Osteocyte (in vitro differentiated cells): ENCODE data around the gene CNFN. TPM values are rescaled to one million over a fixed set of nuclear protein-coding genes. Genes with fewer than 3 reads are reported as not detected.

Experiments
- DNase-seq: peaks from one replicate; pipeline ENCODE4 v3.0.0; 2021; ENCODE audit warnings: mixed read lengths; ENCODE audit not compliant: unreplicated experiment; ENCODE audit errors: extremely low spot score
- H3K27ac Mint-ChIP-seq: one replicate; pipeline ENCODE4 v1.8.0; 2021; ENCODE audit warnings: mild to moderate bottlenecking, mixed read lengths; ENCODE audit not compliant: unreplicated experiment
- H3K27me3 Mint-ChIP-seq: one replicate; pipeline ENCODE4 v1.8.0; 2021; ENCODE audit warnings: mixed read lengths; ENCODE audit not compliant: unreplicated experiment
- H3K36me3 Mint-ChIP-seq: one replicate; pipeline ENCODE4 v1.8.0; 2021; ENCODE audit warnings: mixed read lengths; ENCODE audit not compliant: unreplicated experiment
- H3K4me1 Mint-ChIP-seq: one replicate; pipeline ENCODE4 v1.8.0; 2021; ENCODE audit warnings: mixed read lengths; ENCODE audit not compliant: unreplicated experiment
- H3K4me3 Mint-ChIP-seq: one replicate; pipeline ENCODE4 v1.8.0; 2021; ENCODE audit warnings: mild to moderate bottlenecking, moderate library complexity, mixed read lengths; ENCODE audit not compliant: unreplicated experiment
- H3K9me3 Mint-ChIP-seq: one replicate; pipeline ENCODE4 v1.8.0; 2021; ENCODE audit warnings: mixed read lengths; ENCODE audit not compliant: unreplicated experiment
- CTCF ChIP-seq: fragments of 200-600 bp; sonication (generic); IDR thresholded peaks from 2 replicates; pipeline ENCODE4 v1.5.0; 2021; ENCODE audit warnings: antibody characterized with exemption, mild to moderate bottlenecking, moderate library complexity
- total RNA-seq: library from RNA; stranded (reverse); gene quantifications from 2 replicates; pipeline ENCODE4 v1.2.1, GENCODE V29; 2021

The CNFN gene
- total RNA-seq, 1 donor from 2014 or later = not detected

GRCh38 chr19:42369433-42370067, 20.5 kb downstream of the CNFN start:
- peaks cover 16% of the 10 kb centered on the region for H3K4me1 Mint-ChIP-seq
- no peak for TF ChIP-seq CTCF
- no peak overlapping the region for H3K27ac Mint-ChIP-seq
- no peaks in the 10 kb centered on the region for H3K27me3 Mint-ChIP-seq
- no peaks in the 10 kb centered on the region for H3K9me3 Mint-ChIP-seq
- H3K4me3 Mint-ChIP-seq = no peak overlapping the region
- no peak for DNase-seq
- peaks cover 17% of the 10 kb centered on the region for H3K36me3 Mint-ChIP-seq

GRCh38 chr19:42368765-42369164, 21.3 kb downstream of the CNFN start:
- no peak for DNase-seq
- Mint-ChIP-seq H3K4me1 (peaks cover 16% of the 10 kb centered on the region), H3K27me3 (no peaks in the 10 kb centered on the region), H3K27ac (no peak overlapping the region), H3K9me3 (no peaks in the 10 kb centered on the region), H3K4me3 (no peak overlapping the region), H3K36me3 (peaks cover 20% of the 10 kb centered on the region)
- no peak for TF ChIP-seq CTCF

- Mint-ChIP-seq H3K9me3 (no peaks in the 10 kb centered on the region), H3K27me3 (no peaks in the 10 kb centered on the region), H3K4me1 (peaks cover 16% of the 10 kb centered on the region), H3K27ac (no peak overlapping the region), H3K4me3 (no peak overlapping the region), H3K36me3 (peaks cover 25% of the 10 kb centered on the region)
- TF ChIP-seq CTCF = no peak
- no peak for DNase-seq
These were observed 21.7 kb downstream of the CNFN start for GRCh38 chr19:42368360-42368759.

GRCh38 chr19:42367929-42368328, 22.2 kb downstream of the CNFN start:
- Mint-ChIP-seq H3K9me3 (no peaks in the 10 kb centered on the region), H3K27me3 (no peaks in the 10 kb centered on the region), H3K4me1 (peaks cover 16% of the 10 kb centered on the region), H3K36me3 (peaks cover 29% of the 10 kb centered on the region), H3K27ac (no peak overlapping the region), H3K4me3 (no peak overlapping the region)
- DNase-seq = no peak
- TF ChIP-seq CTCF = no peak

GRCh38 chr19:42366673-42367072, 23.4 kb downstream of the CNFN start:
- Mint-ChIP-seq H3K9me3 (no peaks in the 10 kb centered on the region), H3K4me3 (no peak overlapping the region), H3K4me1 (peaks cover 16% of the 10 kb centered on the region), H3K36me3 (peaks cover 32% of the 10 kb centered on the region), H3K27ac (peak overlapping the region; percentile 16), H3K27me3 (no peaks in the 10 kb centered on the region)
- no peak for TF ChIP-seq CTCF
- no peak for DNase-seq
